ENCODE data around the gene PRIMA1.

GRCh38 chr14:93719256-93719655, 69.0 kb downstream of the PRIMA1 start:
- no peak for TF ChIP-seq FOXM1 (IDR thresholded peaks at IDR 0.05; ENCODE audit: low read depth, low read length)
- TF ChIP-seq CTCF (IDR thresholded peaks at IDR 0.05 in 2 of 3, conservative IDR thresholded peaks at IDR 0.05 in 1 of 3; ENCODE audit: control insufficient read depth in 2 of 3, extremely low read depth in 1 of 3, insufficient read depth in 1 of 3, low read depth in 3 of 3, low read length in 3 of 3) = no peak
- TF ChIP-seq RFX5 (IDR thresholded peaks at IDR 0.05; ENCODE audit: low read depth, low read length) = no peak
- TF ChIP-seq YY1 (IDR thresholded peaks at IDR 0.05; ENCODE audit: low read depth, low read length) = no peak
- no peak for TF ChIP-seq TAF1 (IDR thresholded peaks at IDR 0.05; ENCODE audit: borderline replicate concordance, low read depth, low read length)
- no peak for TF ChIP-seq BCLAF1 (IDR thresholded peaks at IDR 0.05)
- no peak for TF ChIP-seq EZH2 (IDR thresholded peaks at IDR 0.05; ENCODE audit: borderline replicate concordance, control insufficient read depth, low read depth, low read length)
- TF ChIP-seq KAT2A (conservative IDR thresholded peaks at IDR 0.05; ENCODE audit: control insufficient read depth, low read depth, low read length) = no peak
- no peak for TF ChIP-seq CHD1 (IDR thresholded peaks at IDR 0.05; ENCODE audit: low read depth, low read length)
- TF ChIP-seq BCL3 (IDR thresholded peaks at IDR 0.05; ENCODE audit: borderline replicate concordance, insufficient read depth, low read depth, low read length, poor library complexity, severe bottlenecking) = no peak
- TF ChIP-seq IKZF2 (IDR thresholded peaks at IDR 0.05) = no peak
- no peak for TF ChIP-seq CEBPB (IDR thresholded peaks at IDR 0.05; ENCODE audit: borderline replicate concordance in 1 of 2, low read depth in 2 of 2, low read length in 2 of 2)

Measured in GM12878 (cell line).